Lower leg skin (tissue), 4 donors: ENCODE results near the gene MUSK. TPM values are rescaled to one million over a fixed set of nuclear protein-coding genes. Genes with fewer than 3 reads are reported as not detected.

Experiments used
- DNase-seq, 2 donors: peaks; one replicate each; pipeline ENCODE4 v3.0.0-alpha.2; 2019; ENCODE audit warnings: low spot score in 2 of 2
- H3K4me3 ChIP-seq: fragments of 200-600 bp; sonication (generic); 2 replicates; pipeline ENCODE4 v1.5.1; 2017; ENCODE audit warnings: mild to moderate bottlenecking, low read depth; ENCODE audit not compliant: poor library complexity, severe bottlenecking
- CTCF ChIP-seq, 3 donors: fragments of 450-650 bp; IDR thresholded peaks; one replicate each; pipeline ENCODE4 v1.5.1; 2016; ENCODE audit warnings: antibody characterized with exemption in 3 of 3, mild to moderate bottlenecking in 3 of 3, moderate library complexity in 2 of 3
- POLR2A ChIP-seq, 2 donors: fragments of 450-650 bp; IDR thresholded peaks; one replicate each; pipeline ENCODE4 v1.6.1; 2016 to 2017; ENCODE audit warnings: antibody characterized with exemption in 2 of 2, mild to moderate bottlenecking in 1 of 2, moderate library complexity in 1 of 2
- WGBS, 2 donors: methylation state at CpG; one replicate each; pipeline ENCODE4 v1.1.5; 2018; 5-methylcytosine and 5-hydroxymethylcytosine counted together
- intact Hi-C: fragments of 100-400 bp; cut with DNase I; formaldehyde crosslinking; loops from one replicate; pipeline ENCODE4 v1.15.0; 2023; ENCODE audit warnings: low total_unique reads
- total RNA-seq, 4 donors: library from RNA; depleted of rRNA; stranded (reverse); fragments of >200 nt; gene quantifications; one replicate each; pipeline ENCODE4 v1.1.0, GENCODE V29; 2016

Gene MUSK
- total RNA-seq, 4 donors from 2014 or later: 0.23 to 4.7 (median 0.68) TPM

GRCh38 chr9:110626101-110626829 is 42.3 kb upstream of the MUSK start:
- H3K4me3 ChIP-seq: no peak overlapping the region
- intact Hi-C loops: no loop called here
- WGBS, 2 donors: 72 to 75% methylated on average over 9 of the region's 9 CpGs
- no peak for TF ChIP-seq CTCF (IDR thresholded peaks at IDR 0.05)
- no peak for TF ChIP-seq POLR2A (IDR thresholded peaks at IDR 0.05)
- DNase-seq: no peak

GRCh38 chr9:110635589-110635988 is 33.0 kb upstream of the MUSK start:
- H3K4me3 ChIP-seq: no peak overlapping the region
- intact Hi-C loops: no loop called here
- TF ChIP-seq CTCF (IDR thresholded peaks at IDR 0.05): no peak
- no peak for TF ChIP-seq POLR2A (IDR thresholded peaks at IDR 0.05)

GRCh38 chr9:110638381-110638954 is 30.1 kb upstream of the MUSK start:
- H3K4me3 ChIP-seq: no peak overlapping the region
- no peak for DNase-seq
- TF ChIP-seq POLR2A (IDR thresholded peaks at IDR 0.05): no peak
- no peak for TF ChIP-seq CTCF (IDR thresholded peaks at IDR 0.05)
- WGBS, 2 donors: 41 to 44% methylated on average over 4 of the region's 4 CpGs
- intact Hi-C loops: no loop called here

More at GRCh38 chr9:110635589-110635988, 33.0 kb upstream of the MUSK start:
- DNase-seq: no peak

- TF ChIP-seq CTCF (IDR thresholded peaks at IDR 0.05) (no peak), POLR2A (IDR thresholded peaks at IDR 0.05) (no peak)
- intact Hi-C loops: no loop called here
- no peak overlapping the region for H3K4me3 ChIP-seq
- no peak for DNase-seq
Measured at GRCh38 chr9:110640736-110641135, 27.9 kb upstream of the MUSK start.

- H3K4me3 ChIP-seq: no peak overlapping the region
- 62 to 74% methylated on average over 2 of the region's 2 CpGs for WGBS, 2 donors
- no peak for DNase-seq
- TF ChIP-seq POLR2A (IDR thresholded peaks at IDR 0.05): no peak
- TF ChIP-seq CTCF (IDR thresholded peaks at IDR 0.05): no peak
- intact Hi-C loops: no loop called here
Measured at GRCh38 chr9:110641293-110641692, 27.3 kb upstream of the MUSK start.
